ENCODE measurements around the gene ZFHX3. TPM values are rescaled to one million over a fixed set of nuclear protein-coding genes. Genes with fewer than 3 reads are reported as not detected.

Gene ZFHX3
- total and polyA plus RNA-seq, 4 donors = 1.5 to 5.9 (median 3.0) TPM

GRCh38 chr16:72838586-72838910 is 209.4 kb downstream of the ZFHX3 start:
- no peaks in the 10 kb centered on the region for H3K9me3 ChIP-seq (ENCODE audit: control insufficient read depth in 4 of 4, low read length in 3 of 4)
- H3K36me3 ChIP-seq (ENCODE audit: control insufficient read depth in 4 of 4, insufficient read depth in 3 of 4, low read depth in 1 of 4, low read length in 3 of 4) = no peaks in the 10 kb centered on the region
- H3K9ac ChIP-seq (ENCODE audit: low read depth in 1 of 2, low read length in 2 of 2) = no peak overlapping the region
- 95% methylated on average over 11 of the region's 11 CpGs for WGBS
- H3K27ac ChIP-seq (ENCODE audit: low read depth in 1 of 2, low read length in 2 of 2) = no peak overlapping the region
- no peaks in the 10 kb centered on the region for H3K27me3 ChIP-seq (ENCODE audit: control insufficient read depth in 4 of 4, insufficient read depth in 4 of 4, low read length in 3 of 4)
- no peak overlapping the region for H3K4me3 ChIP-seq (ENCODE audit: low read depth in 1 of 3, low read length in 3 of 3)
- TF ChIP-seq EGR1 (IDR thresholded peaks at IDR 0.05; ENCODE audit: low read depth in 2 of 2) (no peak), TAF1 (conservative IDR thresholded peaks at IDR 0.05) (no peak), REST (IDR thresholded peaks at IDR 0.05) (no peak), FOXA1 (IDR thresholded peaks at IDR 0.05) (no peak), HNF4G (IDR thresholded peaks at IDR 0.05) (no peak), SP1 (IDR thresholded peaks at IDR 0.05) (no peak), YY1 (IDR thresholded peaks at IDR 0.05) (no peak), JUND (IDR thresholded peaks at IDR 0.05) (no peak), CTCF (IDR thresholded peaks at IDR 0.05; ENCODE audit: low read depth, low read length, missing input control) (no peak), MAX (IDR thresholded peaks at IDR 0.05) (no peak), HNF4A (conservative IDR thresholded peaks at IDR 0.05) (no peak), NR2F2 (IDR thresholded peaks at IDR 0.05) (no peak), RXRA (IDR thresholded peaks at IDR 0.05) (no peak), GABPA (IDR thresholded peaks at IDR 0.05 in 1 of 2, conservative IDR thresholded peaks at IDR 0.05 in 1 of 2) (no peak), ATF3 (IDR thresholded peaks at IDR 0.05) (no peak), ZBTB33 (IDR thresholded peaks at IDR 0.05) (no peak), RAD21 (IDR thresholded peaks at IDR 0.05) (no peak)
- no peak for DNase-seq (ENCODE audit: low spot score)
- peaks cover 4 to 16% (median 9%) of the 10 kb centered on the region in 4 donors for H3K4me1 ChIP-seq (ENCODE audit: control insufficient read depth in 4 of 4, insufficient read depth in 4 of 4, low read length in 3 of 4)

Measured in liver (tissue), 9 donors.